Erythroblast (primary cell): ENCODE measurements around the gene COX19.

Source experiments
- DNase-seq, 2 experiments: peaks; one replicate each; lab custom pipeline; 2025; lab: John Stamatoyannopoulos, UW
- GATA1 ChIP-seq: IDR thresholded peaks from 2 replicates; pipeline ENCODE4 v1.6.1; 2011; ENCODE audit warnings: low read depth, mild to moderate bottlenecking, control low read depth, low read length, moderate library complexity
- POLR2A ChIP-seq: IDR thresholded peaks from 2 replicates; pipeline ENCODE4 v1.6.1; 2011; ENCODE audit warnings: mild to moderate bottlenecking, low read length

COX19 gene

GRCh38 chr7:999941-1000935, 24.9 kb upstream of the COX19 start:
- TF ChIP-seq GATA1 (no peak), POLR2A (no peak)
- no peak for DNase-seq

GRCh38 chr7:999149-999879, 24.0 kb upstream of the COX19 start:
- DNase-seq = no peak
- no peak for TF ChIP-seq GATA1
- TF ChIP-seq POLR2A = no peak

GRCh38 chr7:997404-998395, 22.4 kb upstream of the COX19 start:
- no peak for DNase-seq
- no peak for TF ChIP-seq GATA1
- TF ChIP-seq POLR2A = no peak

- DNase-seq = no peak
- no peak for TF ChIP-seq GATA1
- TF ChIP-seq POLR2A = no peak
Observed at GRCh38 chr7:996079-996872, 20.9 kb upstream of the COX19 start.

- TF ChIP-seq GATA1 (no peak), POLR2A (no peak)
- DNase-seq = no peak
Observed at GRCh38 chr7:995571-995970, 20.2 kb upstream of the COX19 start.

GRCh38 chr7:994592-995308, 19.4 kb upstream of the COX19 start:
- no peak for DNase-seq
- no peak for TF ChIP-seq POLR2A
- no peak for TF ChIP-seq GATA1

GRCh38 chr7:992709-993607, 17.6 kb upstream of the COX19 start:
- TF ChIP-seq GATA1 (no peak), POLR2A (no peak)
- DNase-seq = peak; percentile 95 to 98

- DNase-seq = no peak
- TF ChIP-seq GATA1 = no peak
- TF ChIP-seq POLR2A = no peak
Observed at GRCh38 chr7:991729-992656, 16.6 kb upstream of the COX19 start.

- DNase-seq = no peak
- TF ChIP-seq GATA1 (no peak), POLR2A (no peak)
Observed at GRCh38 chr7:990933-991728, 15.8 kb upstream of the COX19 start.
